GM23248 (cell line): ENCODE data around the gene ICAM5. TPM values are rescaled to one million over a fixed set of nuclear protein-coding genes. Genes with fewer than 3 reads are reported as not detected.

Source experiments
- DNase-seq: peaks from one replicate; pipeline ENCODE4 v3.0.0-alpha.2; 2015
- H2AFZ ChIP-seq: fragments of 200-600 bp; sonication (generic); 2 replicates; pipeline ENCODE4 v1.6.1; 2016; ENCODE audit warnings: antibody characterized with exemption
- H3F3A ChIP-seq: fragments of 200-600 bp; sonication (generic); 2 replicates; pipeline ENCODE4 v1.6.1; 2016; ENCODE audit warnings: mild to moderate bottlenecking, antibody characterized with exemption, mixed run types; ENCODE audit not compliant: insufficient read depth
- H3K27ac ChIP-seq: fragments of 200-600 bp; sonication (generic); 2 replicates; pipeline ENCODE4 v1.5.1; 2016; ENCODE audit warnings: mild to moderate bottlenecking
- H3K27me3 ChIP-seq: fragments of 200-600 bp; sonication (generic); replicated peaks from 2 replicates; pipeline ENCODE4 v1.6.1; 2016; ENCODE audit warnings: mild to moderate bottlenecking; ENCODE audit not compliant: insufficient read depth
- H3K36me3 ChIP-seq: fragments of 200-600 bp; sonication (generic); 2 replicates; pipeline ENCODE4 v1.6.1; 2016; ENCODE audit warnings: low read depth, mild to moderate bottlenecking
- H3K4me1 ChIP-seq: fragments of 200-600 bp; sonication (generic); 2 replicates; pipeline ENCODE4 v1.6.1; 2016; ENCODE audit warnings: mild to moderate bottlenecking; ENCODE audit not compliant: insufficient read depth
- H3K4me2 ChIP-seq: fragments of 200-600 bp; sonication (generic); one replicate; pipeline ENCODE4 v1.6.1; 2016; ENCODE audit warnings: mild to moderate bottlenecking; ENCODE audit not compliant: unreplicated experiment
- H3K4me3 ChIP-seq: fragments of 200-600 bp; sonication (generic); 2 replicates; pipeline ENCODE4 v1.5.1; 2016; ENCODE audit warnings: mild to moderate bottlenecking
- H3K79me2 ChIP-seq: fragments of 200-600 bp; sonication (generic); 2 replicates; pipeline ENCODE4 v1.6.1; 2016; ENCODE audit warnings: mild to moderate bottlenecking; ENCODE audit not compliant: insufficient read depth
- H3K9ac ChIP-seq: fragments of 200-600 bp; sonication (generic); 2 replicates; pipeline ENCODE4 v1.6.1; 2016; ENCODE audit warnings: mild to moderate bottlenecking
- H3K9me2 ChIP-seq: fragments of 200-600 bp; sonication (generic); 2 replicates; pipeline ENCODE4 v1.6.1; 2016; ENCODE audit warnings: mixed run types, mild to moderate bottlenecking, moderate library complexity; ENCODE audit not compliant: insufficient read depth
- H3K9me3 ChIP-seq: fragments of 200-600 bp; sonication (generic); one replicate; pipeline ENCODE4 v1.6.1; 2017; ENCODE audit warnings: low read depth
- H4K20me1 ChIP-seq: fragments of 200-600 bp; sonication (generic); 2 replicates; pipeline ENCODE4 v1.6.0; 2016; ENCODE audit not compliant: insufficient read depth
- EZH2 ChIP-seq: fragments of 200-600 bp; sonication (generic); IDR thresholded peaks from 2 replicates; pipeline ENCODE4 v1.6.1; 2018; ENCODE audit warnings: antibody characterized with exemption, mild to moderate bottlenecking; ENCODE audit not compliant: insufficient read depth, poor library complexity, severe bottlenecking
- EZH2phosphoT487 ChIP-seq: fragments of 200-600 bp; sonication (generic); IDR thresholded peaks from 2 replicates; pipeline ENCODE4 v1.6.1; 2018; ENCODE audit warnings: antibody characterized with exemption, moderate library complexity, mild to moderate bottlenecking, low read depth; ENCODE audit not compliant: insufficient read depth
- WGBS, 2 experiments: methylation state at CpG; one replicate each; pipeline ENCODE4 v1.1.6; 2015 to 2017; ENCODE audit warnings: low lambda C conversion rate in 2 of 2, low coverage in 1 of 2; ENCODE audit errors: missing lambda C conversion rate in 2 of 2; 5-methylcytosine and 5-hydroxymethylcytosine counted together
- in situ Hi-C: fragments of 300-500 bp; cut with MboI; formaldehyde crosslinking; loops from 2 replicates; pipeline ENCODE4 v1.15.0; 2020
- polyA plus RNA-seq: library from polyadenylated mRNA; unstranded; fragments of >200 nt; fragmentation: Nextera tagmentation; extraction: Ambion mirVana; gene quantifications from 2 replicates; pipeline ENCODE4 v1.2.1, GENCODE V29; 2016
- total RNA-seq: library from RNA; depleted of rRNA; stranded (reverse); fragments of >200 nt; shearing (Covaris generic); gene quantifications from 2 replicates; pipeline ENCODE4 v1.2.3, GENCODE V29; 2014

Gene ICAM5
- total and polyA plus RNA-seq, 2 experiments from 2014 or later: 9.8 to 48.7 TPM

DNA sequence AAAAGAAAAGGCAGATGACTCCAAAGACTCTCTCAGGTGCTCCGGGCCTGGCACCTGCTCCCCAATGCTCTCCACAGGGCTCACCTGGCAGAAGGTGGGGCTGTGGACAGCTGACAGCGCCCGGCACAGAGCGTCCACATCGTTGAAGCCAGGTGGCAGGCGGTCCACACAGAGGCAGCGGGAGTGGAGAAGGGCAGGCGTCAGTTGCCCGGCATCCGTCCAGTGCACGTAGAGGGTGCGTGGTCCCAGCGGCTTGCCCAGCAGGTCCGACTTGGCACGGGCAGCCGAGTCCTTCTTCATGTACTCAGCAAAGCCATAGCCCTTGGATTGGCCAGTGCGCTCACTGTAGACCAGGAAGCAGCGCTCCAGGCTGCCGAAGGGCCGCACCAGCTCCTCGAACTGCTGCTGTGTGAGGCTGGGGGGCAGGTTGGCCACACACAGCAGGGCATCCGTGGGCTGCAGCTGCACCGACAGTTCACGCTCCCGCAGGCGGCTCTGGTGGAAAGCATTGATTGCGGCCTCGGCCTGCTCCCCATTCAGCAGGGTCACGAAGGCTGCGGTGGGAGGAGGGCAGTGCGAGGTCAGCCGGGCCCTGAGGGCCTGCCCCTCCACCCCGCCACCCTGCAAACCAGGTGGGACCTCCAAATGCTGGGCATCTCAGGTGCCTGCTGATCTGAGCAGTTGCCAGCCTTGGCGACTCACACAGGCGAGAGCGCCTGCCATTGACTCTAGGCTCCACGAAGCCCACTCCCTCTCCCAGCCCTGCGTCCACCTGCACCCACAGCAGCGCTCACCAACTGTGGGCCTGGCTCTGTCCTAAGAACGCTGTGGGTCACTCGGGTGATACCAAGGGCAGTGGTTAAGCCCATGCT is 39.0 kb downstream of the ICAM5 start:
- H3K9me3 ChIP-seq: no peaks in the 10 kb centered on the region
- H3K36me3 ChIP-seq: peaks cover 24% of the 10 kb centered on the region; the same call in 1 of the 2 replicates
- DNase-seq: no peak
- H4K20me1 ChIP-seq: no peaks in the 10 kb centered on the region
- H3K9me2 ChIP-seq: no peaks in the 10 kb centered on the region
- 96 to 97% methylated on average over 39 to 41 of the region's 41 CpGs for WGBS, 2 experiments
- H3K27me3 ChIP-seq: no peaks in the 10 kb centered on the region
- H3F3A ChIP-seq: no peaks in the 10 kb centered on the region
- H3K4me3 ChIP-seq: no peak overlapping the region
- no peak overlapping the region for H2AFZ ChIP-seq
- peaks cover 8% of the 10 kb centered on the region for H3K4me1 ChIP-seq
- H3K27ac ChIP-seq: no peak overlapping the region
- in situ Hi-C loops: no loop called here
- no peak for TF ChIP-seq EZH2
- H3K9ac ChIP-seq: no peak overlapping the region
- peaks cover 85% of the 10 kb centered on the region for H3K79me2 ChIP-seq
- H3K4me2 ChIP-seq: no peak overlapping the region

- DNase-seq: no peak
- Histone ChIP-seq H3K9ac (no peak overlapping the region), H3K9me3 (no peaks in the 10 kb centered on the region), H3K79me2 (peaks cover 82% of the 10 kb centered on the region), H3F3A (no peaks in the 10 kb centered on the region), H3K4me2 (no peak overlapping the region), H3K9me2 (no peaks in the 10 kb centered on the region), H3K4me1 (peaks cover 8% of the 10 kb centered on the region), H4K20me1 (no peaks in the 10 kb centered on the region), H3K27me3 (no peaks in the 10 kb centered on the region), H3K36me3 (peaks cover 23% of the 10 kb centered on the region; the same call in 1 of the 2 replicates), H2AFZ (no peak overlapping the region), H3K27ac (no peak overlapping the region), H3K4me3 (no peak overlapping the region)
- 96% methylated on average over 11 to 13 of the region's 13 CpGs for WGBS, 2 experiments
- in situ Hi-C loops: no loop called here
- no peak for TF ChIP-seq EZH2
- no peak for TF ChIP-seq EZH2phosphoT487
Measured at GRCh38 chr19:10329555-10329954, 39.8 kb downstream of the ICAM5 start.

DNA sequence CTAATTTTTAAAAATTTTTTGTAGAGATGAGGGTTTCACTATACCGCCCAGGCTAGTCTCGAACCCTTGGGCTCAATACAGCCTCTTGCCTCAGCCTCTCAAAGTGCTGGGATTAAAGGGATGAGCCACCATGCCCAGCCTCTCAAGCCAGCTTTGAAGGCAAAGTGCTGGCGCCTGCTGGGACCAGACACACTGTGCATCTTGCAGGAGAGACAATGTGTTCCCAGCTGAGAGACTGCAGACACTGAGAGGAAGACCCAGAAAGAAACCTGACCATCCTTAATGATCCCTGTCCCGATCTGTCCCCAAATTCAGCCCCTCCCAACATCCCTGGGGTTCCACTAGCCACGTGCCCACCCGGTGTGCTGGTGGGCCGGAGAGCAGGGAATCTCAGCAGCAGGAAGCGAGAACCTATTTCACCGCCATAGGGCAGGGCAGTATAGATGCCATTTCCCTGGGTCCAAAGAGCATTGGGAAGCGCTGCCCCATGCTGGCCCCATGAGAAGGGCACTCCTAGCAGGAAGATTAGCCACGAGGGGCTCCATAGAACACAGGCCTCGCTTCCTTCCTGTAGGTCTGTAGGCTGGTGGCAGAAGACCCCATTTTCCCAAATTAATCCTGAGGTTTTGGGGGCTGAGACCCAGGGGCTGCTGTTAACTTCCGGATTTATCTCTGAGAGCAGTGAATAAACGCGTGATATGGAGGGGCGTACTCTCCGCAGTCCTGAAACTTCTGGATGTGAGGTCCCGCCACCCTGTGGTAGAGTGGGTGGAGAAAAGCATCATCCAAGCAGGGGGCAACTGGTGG is 42.6 kb downstream of the ICAM5 start:
- Histone ChIP-seq H3K27ac (peak overlapping the region; percentile 92), H2AFZ (peak overlapping the region; percentile 66), H3K36me3 (0 out of 2 replicates have a peak, but pooled peaks cover 9% of the 10 kb centered on the region), H3K9ac (peak overlapping the region; percentile 90), H3K4me2 (peak overlapping the region; percentile 95), H3K9me3 (no peaks in the 10 kb centered on the region), H4K20me1 (no peaks in the 10 kb centered on the region), H3K4me1 (peaks cover 8% of the 10 kb centered on the region), H3K9me2 (no peaks in the 10 kb centered on the region), H3K4me3 (peak overlapping the region; percentile 90), H3F3A (no peaks in the 10 kb centered on the region), H3K79me2 (peaks cover 58% of the 10 kb centered on the region), H3K27me3 (no peaks in the 10 kb centered on the region)
- no peak for TF ChIP-seq EZH2
- no peak for TF ChIP-seq EZH2phosphoT487
- 25 to 28% methylated on average over 18 of the region's 18 CpGs for WGBS, 2 experiments
- in situ Hi-C loops: no loop called here
- peak; percentile 17 for DNase-seq

GRCh38 chr19:10332965-10333757 is 43.4 kb downstream of the ICAM5 start, which contains the start of gene RAVER1:
Gene RAVER1, minus strand, starts transcription at chr19:10333529. Its CDS starts 22 bp downstream, at chr19:10333507.
- Histone ChIP-seq H3K36me3 (0 out of 2 replicates have a peak, but pooled peaks cover 1% of the 10 kb centered on the region), H3K9me3 (no peaks in the 10 kb centered on the region), H2AFZ (peak within 1 kb of the TSS; percentile 80), H4K20me1 (no peaks in the 10 kb centered on the region), H3K4me2 (peak within 1 kb of the TSS; percentile 95), H3F3A (no peaks in the 10 kb centered on the region), H3K9ac (peak within 1 kb of the TSS; percentile 90), H3K27ac (peak within 1 kb of the TSS; percentile 92), H3K9me2 (no peaks in the 10 kb centered on the region), H3K27me3 (no peaks in the 10 kb centered on the region), H3K4me3 (peak within 1 kb of the TSS; percentile 90), H3K4me1 (peaks cover 8% of the 10 kb centered on the region), H3K79me2 (peaks cover 50% of the 10 kb centered on the region)
- DNase-seq: peak; percentile 100
- no peak for TF ChIP-seq EZH2
- no peak for TF ChIP-seq EZH2phosphoT487
- 0 to 1% methylated on average over 48 to 82 of the region's 82 CpGs for WGBS, 2 experiments
- in situ Hi-C loops: no loop called here
